ENCODE results near the gene TNKS1BP1.

The TNKS1BP1 gene

GRCh38 chr11:57251491-57252104 lies 73.2 kb downstream of the TNKS1BP1 start:
- Histone ChIP-seq H3K4me3 (ENCODE audit: low read depth in 1 of 2, low read length in 2 of 2) (no peak overlapping the region), H3K27ac (ENCODE audit: low read length) (no peak overlapping the region), H3K4me2 (ENCODE audit: insufficient read depth, low read length) (no peak overlapping the region), H2AFZ (ENCODE audit: low read depth, low read length) (no peak overlapping the region), H3K9me3 (ENCODE audit: insufficient read depth, low read length, severe bottlenecking) (no peaks in the 10 kb centered on the region), H3K79me2 (ENCODE audit: insufficient read depth, low read length) (no peaks in the 10 kb centered on the region), H3K4me1 (ENCODE audit: insufficient read depth, low read length) (no peaks in the 10 kb centered on the region), H3K36me3 (ENCODE audit: insufficient read depth, low read length) (no peaks in the 10 kb centered on the region), H4K20me1 (ENCODE audit: insufficient read depth, low read length) (no peaks in the 10 kb centered on the region), H3K27me3 (ENCODE audit: insufficient read depth, low read length, poor library complexity) (peaks cover 21% of the 10 kb centered on the region), H3K9ac (ENCODE audit: low read depth, low read length) (no peak overlapping the region)
- DNase-seq (no peak), ATAC-seq (ENCODE audit: insufficient read depth, low read depth) (no peak)
- TF ChIP-seq, protein P1, sequence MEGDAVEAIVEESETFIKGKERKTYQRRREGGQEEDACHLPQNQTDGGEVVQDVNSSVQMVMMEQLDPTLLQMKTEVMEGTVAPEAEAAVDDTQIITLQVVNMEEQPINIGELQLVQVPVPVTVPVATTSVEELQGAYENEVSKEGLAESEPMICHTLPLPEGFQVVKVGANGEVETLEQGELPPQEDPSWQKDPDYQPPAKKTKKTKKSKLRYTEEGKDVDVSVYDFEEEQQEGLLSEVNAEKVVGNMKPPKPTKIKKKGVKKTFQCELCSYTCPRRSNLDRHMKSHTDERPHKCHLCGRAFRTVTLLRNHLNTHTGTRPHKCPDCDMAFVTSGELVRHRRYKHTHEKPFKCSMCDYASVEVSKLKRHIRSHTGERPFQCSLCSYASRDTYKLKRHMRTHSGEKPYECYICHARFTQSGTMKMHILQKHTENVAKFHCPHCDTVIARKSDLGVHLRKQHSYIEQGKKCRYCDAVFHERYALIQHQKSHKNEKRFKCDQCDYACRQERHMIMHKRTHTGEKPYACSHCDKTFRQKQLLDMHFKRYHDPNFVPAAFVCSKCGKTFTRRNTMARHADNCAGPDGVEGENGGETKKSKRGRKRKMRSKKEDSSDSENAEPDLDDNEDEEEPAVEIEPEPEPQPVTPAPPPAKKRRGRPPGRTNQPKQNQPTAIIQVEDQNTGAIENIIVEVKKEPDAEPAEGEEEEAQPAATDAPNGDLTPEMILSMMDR (IDR thresholded peaks at IDR 0.05; ENCODE audit: borderline replicate concordance, extremely low read depth, low read length, poor library complexity, severe bottlenecking): no peak
- TF ChIP-seq EZH2 (IDR thresholded peaks at IDR 0.05; ENCODE audit: borderline replicate concordance, low read depth, low read length, severe bottlenecking): no peak

- no peak overlapping the region for H3K4me3 ChIP-seq (ENCODE audit: low read depth in 1 of 2, low read length in 2 of 2)
- H3K27ac ChIP-seq (ENCODE audit: low read length): no peak overlapping the region
- no peaks in the 10 kb centered on the region for H3K36me3 ChIP-seq (ENCODE audit: insufficient read depth, low read length)
- no peaks in the 10 kb centered on the region for H3K4me1 ChIP-seq (ENCODE audit: insufficient read depth, low read length)
- H4K20me1 ChIP-seq (ENCODE audit: insufficient read depth, low read length): no peaks in the 10 kb centered on the region
- H3K4me2 ChIP-seq (ENCODE audit: insufficient read depth, low read length): no peak overlapping the region
- DNase-seq: no peak
- no peak for ATAC-seq (ENCODE audit: insufficient read depth, low read depth)
- H3K27me3 ChIP-seq (ENCODE audit: insufficient read depth, low read length, poor library complexity): peaks cover 21% of the 10 kb centered on the region
- H3K9me3 ChIP-seq (ENCODE audit: insufficient read depth, low read length, severe bottlenecking): no peaks in the 10 kb centered on the region
- no peak overlapping the region for H3K9ac ChIP-seq (ENCODE audit: low read depth, low read length)
- no peak overlapping the region for H2AFZ ChIP-seq (ENCODE audit: low read depth, low read length)
- TF ChIP-seq, protein P1 (IDR thresholded peaks at IDR 0.05; ENCODE audit: borderline replicate concordance, extremely low read depth, low read length, poor library complexity, severe bottlenecking): no peak
- TF ChIP-seq EZH2 (IDR thresholded peaks at IDR 0.05; ENCODE audit: borderline replicate concordance, low read depth, low read length, severe bottlenecking): no peak
- H3K79me2 ChIP-seq (ENCODE audit: insufficient read depth, low read length): no peaks in the 10 kb centered on the region
These were observed 73.7 kb downstream of the TNKS1BP1 start for GRCh38 chr11:57251037-57251436.

Data from DND-41 (cell line).